Body of pancreas (tissue), 4 donors: ENCODE measurements around the gene MSMO1. TPM values are rescaled to one million over a fixed set of nuclear protein-coding genes. Genes with fewer than 3 reads are reported as not detected.
A peak's percentile ranks its signal among the peaks of the same experiment; 100 is the strongest.

ENCODE experiments used
- ATAC-seq: fragments of 150-250 bp; one replicate; pipeline ENCODE4 v1.9.1; 2016
- DNase-seq, 4 donors: peaks; one replicate each; pipeline ENCODE4 v3.0.0-alpha.2; 2019
- H3K27ac ChIP-seq, 4 donors: fragments of 200-600 bp; sonication (generic); 1 replicate in 3 of 4; 2 replicates in 1 of 4; pipeline versions ENCODE4 v1.5.1 to v1.6.1; 2016 to 2019; ENCODE audit warnings: mild to moderate bottlenecking in 1 of 4, mixed read lengths in 1 of 4, moderate library complexity in 1 of 4
- H3K27me3 ChIP-seq, 2 donors: fragments of 200-600 bp; sonication (generic); one replicate each; pipeline ENCODE4 v1.6.0; 2016; ENCODE audit warnings: mild to moderate bottlenecking in 1 of 2
- H3K36me3 ChIP-seq, 2 donors: fragments of 200-600 bp; sonication (generic); replicated peaks in 1 of 2; 2 replicates each; pipeline ENCODE4 v1.5.1; 2016; ENCODE audit warnings: low read depth in 2 of 2; ENCODE audit not compliant: insufficient read depth in 1 of 2
- H3K4me1 ChIP-seq: fragments of 200-600 bp; sonication (generic); one replicate; pipeline ENCODE4 v1.6.0; 2016
- H3K4me3 ChIP-seq, 2 donors: fragments of 200-600 bp; sonication (generic); 1 replicate in 1 of 2; 2 replicates in 1 of 2; pipeline ENCODE4 v1.5.1; 2016 to 2019
- H3K9me3 ChIP-seq, 3 donors: fragments of 200-600 bp; sonication (generic); 1 replicate in 2 of 3; 2 replicates in 1 of 3; pipeline ENCODE4 v1.5.1; 2016
- CTCF ChIP-seq, 7 experiments: fragments of 450-650 bp in 4 of 7; fragments of 200-600 bp in 3 of 7; sonication (generic) in 3 of 7; IDR thresholded peaks; one replicate each; pipeline ENCODE4 v1.5.1; 2016 to 2019; ENCODE audit warnings: antibody characterized with exemption in 7 of 7
- POLR2A ChIP-seq, 3 donors: fragments of 450-650 bp; IDR thresholded peaks; one replicate each; pipeline ENCODE4 v1.6.1; 2016; ENCODE audit warnings: antibody characterized with exemption in 3 of 3, mild to moderate bottlenecking in 2 of 3
- WGBS, 2 donors: methylation state at CpG; one replicate each; pipeline ENCODE4 v1.1.5; 2017; 5-methylcytosine and 5-hydroxymethylcytosine counted together
- intact Hi-C: fragments of 100-400 bp; cut with DNase I; formaldehyde crosslinking; loops from one replicate; pipeline ENCODE4 v1.15.1; 2023
- total RNA-seq, 2 donors: library from RNA; depleted of rRNA; stranded (reverse); fragments of >200 nt; gene quantifications; one replicate each; pipeline ENCODE4 v1.1.0, GENCODE V29; 2016

The MSMO1 gene
- total RNA-seq, 2 donors from 2014 or later = 16.1 to 22.1 TPM

GRCh38 chr4:165319509-165319908, 8.0 kb upstream of the MSMO1 start:
- Histone ChIP-seq H3K27me3 (no peaks in the 10 kb centered on the region), H3K4me3 (no peak overlapping the region), H3K9me3 (no peaks in the 10 kb centered on the region), H3K27ac (no peak overlapping the region), H3K36me3 (peaks cover 0 to 2% of the 10 kb centered on the region in 2 donors), H3K4me1 (no peaks in the 10 kb centered on the region)
- DNase-seq (no peak), ATAC-seq (no peak)
- TF ChIP-seq CTCF (IDR thresholded peaks at IDR 0.05) (no peak), POLR2A (IDR thresholded peaks at IDR 0.05) (no peak)
- WGBS, 2 donors = 93 to 94% methylated on average over 5 of the region's 5 CpGs
- intact Hi-C loops = no loop called here

- DNase-seq (no peak), ATAC-seq (no peak)
- TF ChIP-seq CTCF (IDR thresholded peaks at IDR 0.05) (no peak), POLR2A (IDR thresholded peaks at IDR 0.05) (no peak)
- peaks cover 23% of the 10 kb centered on the region for H3K4me1 ChIP-seq
- intact Hi-C loops = no loop called here
- no peaks in the 10 kb centered on the region for H3K36me3 ChIP-seq
- 75 to 85% methylated on average over 7 of the region's 7 CpGs for WGBS, 2 donors
- H3K27ac ChIP-seq = no peak overlapping the region
- H3K9me3 ChIP-seq = no peaks in the 10 kb centered on the region
- no peak overlapping the region for H3K4me3 ChIP-seq
- H3K27me3 ChIP-seq = no peaks in the 10 kb centered on the region
Measured at GRCh38 chr4:165324236-165324917, 3.1 kb upstream of the MSMO1 start.

GRCh38 chr4:165324918-165325304, 2.6 kb upstream of the MSMO1 start:
- 88 to 90% methylated on average over 3 of the region's 3 CpGs for WGBS, 2 donors
- DNase-seq (no peak), ATAC-seq (no peak)
- H3K9me3 ChIP-seq = no peaks in the 10 kb centered on the region
- H3K27me3 ChIP-seq = no peaks in the 10 kb centered on the region
- intact Hi-C loops = no loop called here
- H3K4me3 ChIP-seq = no peak overlapping the region
- peaks cover 27% of the 10 kb centered on the region for H3K4me1 ChIP-seq
- no peaks in the 10 kb centered on the region for H3K36me3 ChIP-seq
- no peak overlapping the region for H3K27ac ChIP-seq
- TF ChIP-seq CTCF (IDR thresholded peaks at IDR 0.05) (no peak), POLR2A (IDR thresholded peaks at IDR 0.05) (no peak)

DNA sequence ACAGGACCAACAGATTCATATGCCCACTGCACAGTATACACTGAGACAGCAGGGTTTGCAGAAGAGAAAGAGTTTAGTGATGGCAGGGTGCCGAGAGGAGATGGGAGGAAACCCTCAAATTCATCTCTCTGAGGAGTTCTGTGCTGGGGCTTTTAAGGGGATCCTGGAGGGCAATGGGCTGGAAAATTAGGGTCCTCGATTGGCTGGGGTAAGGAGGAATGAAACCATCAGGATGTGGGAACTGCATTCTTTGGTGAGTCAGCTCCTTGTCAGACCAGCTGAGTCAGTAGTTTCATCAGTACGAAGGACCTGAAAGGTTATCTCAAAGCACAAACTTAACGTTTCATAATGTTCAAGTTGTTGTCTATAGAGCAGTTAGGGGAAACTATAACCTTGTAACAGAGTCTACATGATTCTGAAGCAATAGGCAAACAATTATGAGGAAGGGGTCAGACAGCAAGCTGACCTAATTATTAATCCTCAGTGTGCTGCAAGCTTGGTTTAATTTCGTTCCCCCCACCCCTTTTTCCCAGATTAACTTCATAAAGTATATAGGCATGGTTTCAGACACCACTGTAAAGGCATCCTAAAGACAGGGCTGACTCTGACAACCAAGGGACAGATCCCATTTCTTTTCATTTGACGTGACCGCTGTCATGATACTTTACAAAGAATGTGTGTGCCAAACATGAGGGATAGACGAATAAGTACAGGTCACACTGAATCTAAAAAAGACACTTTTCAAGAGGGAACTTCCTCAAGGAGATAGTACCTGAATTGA, 1.5 kb upstream of the MSMO1 start:
- Histone ChIP-seq H3K9me3 (no peaks in the 10 kb centered on the region), H3K4me1 (peaks cover 37% of the 10 kb centered on the region), H3K36me3 (no peaks in the 10 kb centered on the region), H3K27me3 (no peaks in the 10 kb centered on the region), H3K27ac (peak overlapping the region; percentile 71 to 87 (median 82)), H3K4me3 (no peak overlapping the region)
- intact Hi-C loops = no loop called here
- WGBS, 2 donors = 41 to 45% methylated on average over 8 of the region's 8 CpGs
- DNase-seq (peak in 1 of 4 donors; percentile 12), ATAC-seq (no peak)
- TF ChIP-seq CTCF (IDR thresholded peaks at IDR 0.05) (no peak), POLR2A (IDR thresholded peaks at IDR 0.05) (no peak)
